ENCODE results near the gene PLCL1. TPM values are rescaled to one million over a fixed set of nuclear protein-coding genes. Genes with fewer than 3 reads are reported as not detected.
"Not testable (repeated sequence)": the region's sequence is repeated elsewhere in the genome, so short reads cannot be mapped to it uniquely, and the experiment has no call there.

The PLCL1 gene
- total and polyA plus RNA-seq, 12 donors = 1.6 to 24.0 (median 4.9) TPM

- Histone ChIP-seq H3K4me1 (replicated peaks in 1 of 2) (peaks cover 0 to 8% of the 10 kb centered on the region in 2 donors), H3K4me3 (no peak overlapping the region), H3K27me3 (no peaks in the 10 kb centered on the region), H3K36me3 (replicated peaks in 1 of 2) (no peaks in the 10 kb centered on the region), H3K9me3 (replicated peaks in 1 of 3) (peaks cover 0 to 4% (median 0%) of the 10 kb centered on the region in 3 donors), H3K27ac (no peak overlapping the region)
- no peak for TF ChIP-seq POLR2A (IDR thresholded peaks at IDR 0.05)
- no peak for TF ChIP-seq CTCF (IDR thresholded peaks at IDR 0.05)
- 64 to 85% (median 72%) methylated on average over 1 of the region's 1 CpG for WGBS, 4 donors
- intact Hi-C loops (cut with DNase I) = no loop called here
- DNase-seq = peak in 1 of 7 donors; percentile 6
Measured at GRCh38 chr2:197828464-197829135, 24.2 kb downstream of the PLCL1 start.

GRCh38 chr2:197834771-197835170 lies 30.4 kb downstream of the PLCL1 start:
- H3K4me3 ChIP-seq; DNase-seq; H3K36me3 ChIP-seq (replicated peaks in 1 of 2); H3K27me3 ChIP-seq; H3K4me1 ChIP-seq (replicated peaks in 1 of 2); H3K27ac ChIP-seq; H3K9me3 ChIP-seq (replicated peaks in 1 of 3); intact Hi-C loops (cut with DNase I): not testable (repeated sequence)
- WGBS, 4 donors = 78 to 96% (median 86%) methylated on average over 2 of the region's 2 CpGs

GRCh38 chr2:197835293-197835692 lies 30.9 kb downstream of the PLCL1 start:
- no peaks in the 10 kb centered on the region for H3K27me3 ChIP-seq
- 50 to 63% (median 57%) methylated on average over 4 of the region's 4 CpGs for WGBS, 4 donors
- H3K4me3 ChIP-seq = no peak overlapping the region
- no peaks in the 10 kb centered on the region for H3K36me3 ChIP-seq (replicated peaks in 1 of 2)
- H3K4me1 ChIP-seq (replicated peaks in 1 of 2) = peaks cover 0 to 7% of the 10 kb centered on the region in 2 donors
- no peak for TF ChIP-seq POLR2A (IDR thresholded peaks at IDR 0.05)
- TF ChIP-seq CTCF (IDR thresholded peaks at IDR 0.05) = no peak
- DNase-seq = no peak
- intact Hi-C loops (cut with DNase I) = no loop called here
- H3K9me3 ChIP-seq (replicated peaks in 1 of 3) = no peaks in the 10 kb centered on the region
- no peak overlapping the region for H3K27ac ChIP-seq

DNA sequence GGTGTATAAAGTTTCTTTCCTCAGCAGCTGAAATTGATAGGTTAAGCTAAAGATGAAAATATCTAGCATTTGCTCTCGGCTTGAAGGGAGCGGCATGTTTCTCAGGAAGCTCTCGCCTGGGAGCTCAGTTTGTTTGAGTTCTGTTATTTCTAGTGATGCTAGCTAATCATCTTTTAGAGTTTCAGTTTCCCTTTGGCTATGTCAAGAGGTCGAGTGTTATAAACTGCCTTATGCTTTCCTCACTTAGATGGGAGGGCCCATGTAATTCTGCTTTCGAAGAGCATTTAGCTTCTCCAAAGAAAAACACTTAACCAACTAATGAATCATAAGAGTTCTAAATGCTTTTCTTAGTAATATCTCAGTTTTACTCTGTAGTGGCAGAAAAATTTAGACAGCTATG lies 33.6 kb downstream of the PLCL1 start:
- H3K27me3 ChIP-seq = no peaks in the 10 kb centered on the region
- H3K4me1 ChIP-seq (replicated peaks in 1 of 2) = peaks cover 0 to 7% of the 10 kb centered on the region in 2 donors
- WGBS, 4 donors = 28 to 49% (median 38%) methylated on average over 5 of the region's 5 CpGs
- H3K9me3 ChIP-seq (replicated peaks in 1 of 3) = no peaks in the 10 kb centered on the region
- no peak for DNase-seq
- peak overlapping the region in 3 of 5 donors; percentile 17 to 39 (median 30) for H3K27ac ChIP-seq
- TF ChIP-seq CTCF (IDR thresholded peaks at IDR 0.05) = no peak
- no peaks in the 10 kb centered on the region for H3K36me3 ChIP-seq (replicated peaks in 1 of 2)
- intact Hi-C loops (cut with DNase I) = no loop called here
- H3K4me3 ChIP-seq = peak overlapping the region in 1 of 4 donors; percentile 33

DNA sequence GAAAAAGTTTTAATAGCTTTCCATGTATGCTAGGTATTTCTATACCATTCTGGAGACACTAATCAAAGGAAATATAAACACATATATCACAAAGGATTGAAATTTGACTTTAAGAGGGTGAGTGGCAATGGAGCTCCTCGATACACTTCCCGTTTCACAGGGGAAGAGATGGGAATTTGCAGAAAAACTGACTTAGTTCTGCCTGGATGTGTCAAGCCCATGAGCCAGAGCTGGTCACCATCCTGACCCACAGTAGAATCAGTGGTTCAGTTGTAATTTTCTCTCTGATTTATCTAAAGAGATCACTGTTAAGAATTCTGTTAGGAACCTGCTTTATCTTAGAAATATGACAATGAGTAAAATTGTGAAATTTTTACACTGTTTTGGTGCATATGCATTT lies 34.2 kb downstream of the PLCL1 start:
- intact Hi-C loops (cut with DNase I) = no loop called here
- H3K9me3 ChIP-seq (replicated peaks in 1 of 3) = no peaks in the 10 kb centered on the region
- whole genome bisulfite sequencing, 4 donors = 51 to 69% (median 56%) methylated on average over 2 of the region's 2 CpGs
- no peaks in the 10 kb centered on the region for H3K36me3 ChIP-seq (replicated peaks in 1 of 2)
- peak overlapping the region in 3 of 5 donors; percentile 17 to 39 (median 30) for H3K27ac ChIP-seq
- H3K4me1 ChIP-seq (replicated peaks in 1 of 2) = peaks cover 0 to 7% of the 10 kb centered on the region in 2 donors
- TF ChIP-seq CTCF (IDR thresholded peaks at IDR 0.05) = no peak
- no peak for TF ChIP-seq POLR2A (IDR thresholded peaks at IDR 0.05)
- DNase-seq = no peak
- H3K27me3 ChIP-seq = no peaks in the 10 kb centered on the region
- peak overlapping the region in 1 of 4 donors; percentile 33 for H3K4me3 ChIP-seq

Measured in adrenal gland (tissue), 12 donors.